ENCODE data around the gene FURIN. TPM values are rescaled to one million over a fixed set of nuclear protein-coding genes. Genes with fewer than 3 reads are reported as not detected.

The FURIN gene
- total and polyA plus RNA-seq, 9 of the 15 experiments (the other 6 are each of a cell fraction or from before 2014, with no cell fraction given), result 0.92 to 99.9 (median 34.8) TPM

DNA sequence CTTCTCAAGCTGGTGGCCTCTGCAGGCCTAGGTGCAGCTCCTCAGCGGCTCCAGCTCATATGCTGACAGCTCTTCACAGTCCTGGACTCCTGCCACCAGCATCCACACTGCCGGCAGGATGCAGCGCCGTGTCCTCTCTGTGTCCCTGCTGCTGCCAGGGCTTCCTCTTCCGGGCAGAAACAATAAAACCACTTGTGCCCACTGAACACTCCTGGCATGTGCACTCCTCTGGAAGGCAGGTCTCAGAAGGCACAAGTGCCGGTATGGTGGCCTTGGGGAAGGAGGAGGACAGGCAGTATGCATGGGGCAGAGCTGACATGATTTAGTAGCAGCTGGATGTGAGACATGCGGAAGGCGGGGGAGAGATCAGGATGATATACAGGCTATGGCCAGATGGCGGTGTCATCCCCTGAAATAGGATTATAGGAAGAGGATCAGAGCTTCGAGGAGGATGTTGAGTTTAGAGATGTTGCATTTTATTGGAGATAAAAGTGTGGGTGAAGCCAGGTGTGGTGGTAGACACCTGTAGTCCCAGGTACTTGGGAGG is 27.3 kb downstream of the FURIN start (continued):
- TF ChIP-seq, protein P1, sequence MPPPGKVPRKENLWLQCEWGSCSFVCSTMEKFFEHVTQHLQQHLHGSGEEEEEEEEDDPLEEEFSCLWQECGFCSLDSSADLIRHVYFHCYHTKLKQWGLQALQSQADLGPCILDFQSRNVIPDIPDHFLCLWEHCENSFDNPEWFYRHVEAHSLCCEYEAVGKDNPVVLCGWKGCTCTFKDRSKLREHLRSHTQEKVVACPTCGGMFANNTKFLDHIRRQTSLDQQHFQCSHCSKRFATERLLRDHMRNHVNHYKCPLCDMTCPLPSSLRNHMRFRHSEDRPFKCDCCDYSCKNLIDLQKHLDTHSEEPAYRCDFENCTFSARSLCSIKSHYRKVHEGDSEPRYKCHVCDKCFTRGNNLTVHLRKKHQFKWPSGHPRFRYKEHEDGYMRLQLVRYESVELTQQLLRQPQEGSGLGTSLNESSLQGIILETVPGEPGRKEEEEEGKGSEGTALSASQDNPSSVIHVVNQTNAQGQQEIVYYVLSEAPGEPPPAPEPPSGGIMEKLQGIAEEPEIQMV (tag; conservative IDR thresholded peaks at IDR 0.05; ENCODE audit: low read depth), result no peak
- TF ChIP-seq, protein P2, sequence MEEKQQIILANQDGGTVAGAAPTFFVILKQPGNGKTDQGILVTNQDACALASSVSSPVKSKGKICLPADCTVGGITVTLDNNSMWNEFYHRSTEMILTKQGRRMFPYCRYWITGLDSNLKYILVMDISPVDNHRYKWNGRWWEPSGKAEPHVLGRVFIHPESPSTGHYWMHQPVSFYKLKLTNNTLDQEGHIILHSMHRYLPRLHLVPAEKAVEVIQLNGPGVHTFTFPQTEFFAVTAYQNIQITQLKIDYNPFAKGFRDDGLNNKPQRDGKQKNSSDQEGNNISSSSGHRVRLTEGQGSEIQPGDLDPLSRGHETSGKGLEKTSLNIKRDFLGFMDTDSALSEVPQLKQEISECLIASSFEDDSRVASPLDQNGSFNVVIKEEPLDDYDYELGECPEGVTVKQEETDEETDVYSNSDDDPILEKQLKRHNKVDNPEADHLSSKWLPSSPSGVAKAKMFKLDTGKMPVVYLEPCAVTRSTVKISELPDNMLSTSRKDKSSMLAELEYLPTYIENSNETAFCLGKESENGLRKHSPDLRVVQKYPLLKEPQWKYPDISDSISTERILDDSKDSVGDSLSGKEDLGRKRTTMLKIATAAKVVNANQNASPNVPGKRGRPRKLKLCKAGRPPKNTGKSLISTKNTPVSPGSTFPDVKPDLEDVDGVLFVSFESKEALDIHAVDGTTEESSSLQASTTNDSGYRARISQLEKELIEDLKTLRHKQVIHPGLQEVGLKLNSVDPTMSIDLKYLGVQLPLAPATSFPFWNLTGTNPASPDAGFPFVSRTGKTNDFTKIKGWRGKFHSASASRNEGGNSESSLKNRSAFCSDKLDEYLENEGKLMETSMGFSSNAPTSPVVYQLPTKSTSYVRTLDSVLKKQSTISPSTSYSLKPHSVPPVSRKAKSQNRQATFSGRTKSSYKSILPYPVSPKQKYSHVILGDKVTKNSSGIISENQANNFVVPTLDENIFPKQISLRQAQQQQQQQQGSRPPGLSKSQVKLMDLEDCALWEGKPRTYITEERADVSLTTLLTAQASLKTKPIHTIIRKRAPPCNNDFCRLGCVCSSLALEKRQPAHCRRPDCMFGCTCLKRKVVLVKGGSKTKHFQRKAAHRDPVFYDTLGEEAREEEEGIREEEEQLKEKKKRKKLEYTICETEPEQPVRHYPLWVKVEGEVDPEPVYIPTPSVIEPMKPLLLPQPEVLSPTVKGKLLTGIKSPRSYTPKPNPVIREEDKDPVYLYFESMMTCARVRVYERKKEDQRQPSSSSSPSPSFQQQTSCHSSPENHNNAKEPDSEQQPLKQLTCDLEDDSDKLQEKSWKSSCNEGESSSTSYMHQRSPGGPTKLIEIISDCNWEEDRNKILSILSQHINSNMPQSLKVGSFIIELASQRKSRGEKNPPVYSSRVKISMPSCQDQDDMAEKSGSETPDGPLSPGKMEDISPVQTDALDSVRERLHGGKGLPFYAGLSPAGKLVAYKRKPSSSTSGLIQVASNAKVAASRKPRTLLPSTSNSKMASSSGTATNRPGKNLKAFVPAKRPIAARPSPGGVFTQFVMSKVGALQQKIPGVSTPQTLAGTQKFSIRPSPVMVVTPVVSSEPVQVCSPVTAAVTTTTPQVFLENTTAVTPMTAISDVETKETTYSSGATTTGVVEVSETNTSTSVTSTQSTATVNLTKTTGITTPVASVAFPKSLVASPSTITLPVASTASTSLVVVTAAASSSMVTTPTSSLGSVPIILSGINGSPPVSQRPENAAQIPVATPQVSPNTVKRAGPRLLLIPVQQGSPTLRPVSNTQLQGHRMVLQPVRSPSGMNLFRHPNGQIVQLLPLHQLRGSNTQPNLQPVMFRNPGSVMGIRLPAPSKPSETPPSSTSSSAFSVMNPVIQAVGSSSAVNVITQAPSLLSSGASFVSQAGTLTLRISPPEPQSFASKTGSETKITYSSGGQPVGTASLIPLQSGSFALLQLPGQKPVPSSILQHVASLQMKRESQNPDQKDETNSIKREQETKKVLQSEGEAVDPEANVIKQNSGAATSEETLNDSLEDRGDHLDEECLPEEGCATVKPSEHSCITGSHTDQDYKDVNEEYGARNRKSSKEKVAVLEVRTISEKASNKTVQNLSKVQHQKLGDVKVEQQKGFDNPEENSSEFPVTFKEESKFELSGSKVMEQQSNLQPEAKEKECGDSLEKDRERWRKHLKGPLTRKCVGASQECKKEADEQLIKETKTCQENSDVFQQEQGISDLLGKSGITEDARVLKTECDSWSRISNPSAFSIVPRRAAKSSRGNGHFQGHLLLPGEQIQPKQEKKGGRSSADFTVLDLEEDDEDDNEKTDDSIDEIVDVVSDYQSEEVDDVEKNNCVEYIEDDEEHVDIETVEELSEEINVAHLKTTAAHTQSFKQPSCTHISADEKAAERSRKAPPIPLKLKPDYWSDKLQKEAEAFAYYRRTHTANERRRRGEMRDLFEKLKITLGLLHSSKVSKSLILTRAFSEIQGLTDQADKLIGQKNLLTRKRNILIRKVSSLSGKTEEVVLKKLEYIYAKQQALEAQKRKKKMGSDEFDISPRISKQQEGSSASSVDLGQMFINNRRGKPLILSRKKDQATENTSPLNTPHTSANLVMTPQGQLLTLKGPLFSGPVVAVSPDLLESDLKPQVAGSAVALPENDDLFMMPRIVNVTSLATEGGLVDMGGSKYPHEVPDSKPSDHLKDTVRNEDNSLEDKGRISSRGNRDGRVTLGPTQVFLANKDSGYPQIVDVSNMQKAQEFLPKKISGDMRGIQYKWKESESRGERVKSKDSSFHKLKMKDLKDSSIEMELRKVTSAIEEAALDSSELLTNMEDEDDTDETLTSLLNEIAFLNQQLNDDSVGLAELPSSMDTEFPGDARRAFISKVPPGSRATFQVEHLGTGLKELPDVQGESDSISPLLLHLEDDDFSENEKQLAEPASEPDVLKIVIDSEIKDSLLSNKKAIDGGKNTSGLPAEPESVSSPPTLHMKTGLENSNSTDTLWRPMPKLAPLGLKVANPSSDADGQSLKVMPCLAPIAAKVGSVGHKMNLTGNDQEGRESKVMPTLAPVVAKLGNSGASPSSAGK (IDR thresholded peaks at IDR 0.05), result no peak; the same call in 1 of the 2 replicates
- TF ChIP-seq KHSRP (IDR thresholded peaks at IDR 0.05) (no peak), SIN3A (IDR thresholded peaks at IDR 0.05; ENCODE audit: borderline replicate concordance in 2 of 2, control insufficient read depth in 1 of 2, low read depth in 2 of 2, low read length in 2 of 2) (no peak), ZNF253 (CRISPR knock-in tag; conservative IDR thresholded peaks at IDR 0.05) (no peak), RBFOX2 (IDR thresholded peaks at IDR 0.05; ENCODE audit: low read depth, low read length) (no peak), BACH1 (tag; IDR thresholded peaks at IDR 0.05) (no peak), CXXC5 (CRISPR knock-in tag; IDR thresholded peaks at IDR 0.05) (peak; percentile 23; the same call in 1 of the 2 replicates), MAFF (IDR thresholded peaks at IDR 0.05; ENCODE audit: low read length) (0 out of 2 replicates have a peak, but pooled peaks have one; percentile 15), RBBP5 (IDR thresholded peaks at IDR 0.05; ENCODE audit: borderline replicate concordance, insufficient read depth, low read length, poor library complexity, severe bottlenecking) (no peak)
- TF ChIP-seq, protein P3, sequence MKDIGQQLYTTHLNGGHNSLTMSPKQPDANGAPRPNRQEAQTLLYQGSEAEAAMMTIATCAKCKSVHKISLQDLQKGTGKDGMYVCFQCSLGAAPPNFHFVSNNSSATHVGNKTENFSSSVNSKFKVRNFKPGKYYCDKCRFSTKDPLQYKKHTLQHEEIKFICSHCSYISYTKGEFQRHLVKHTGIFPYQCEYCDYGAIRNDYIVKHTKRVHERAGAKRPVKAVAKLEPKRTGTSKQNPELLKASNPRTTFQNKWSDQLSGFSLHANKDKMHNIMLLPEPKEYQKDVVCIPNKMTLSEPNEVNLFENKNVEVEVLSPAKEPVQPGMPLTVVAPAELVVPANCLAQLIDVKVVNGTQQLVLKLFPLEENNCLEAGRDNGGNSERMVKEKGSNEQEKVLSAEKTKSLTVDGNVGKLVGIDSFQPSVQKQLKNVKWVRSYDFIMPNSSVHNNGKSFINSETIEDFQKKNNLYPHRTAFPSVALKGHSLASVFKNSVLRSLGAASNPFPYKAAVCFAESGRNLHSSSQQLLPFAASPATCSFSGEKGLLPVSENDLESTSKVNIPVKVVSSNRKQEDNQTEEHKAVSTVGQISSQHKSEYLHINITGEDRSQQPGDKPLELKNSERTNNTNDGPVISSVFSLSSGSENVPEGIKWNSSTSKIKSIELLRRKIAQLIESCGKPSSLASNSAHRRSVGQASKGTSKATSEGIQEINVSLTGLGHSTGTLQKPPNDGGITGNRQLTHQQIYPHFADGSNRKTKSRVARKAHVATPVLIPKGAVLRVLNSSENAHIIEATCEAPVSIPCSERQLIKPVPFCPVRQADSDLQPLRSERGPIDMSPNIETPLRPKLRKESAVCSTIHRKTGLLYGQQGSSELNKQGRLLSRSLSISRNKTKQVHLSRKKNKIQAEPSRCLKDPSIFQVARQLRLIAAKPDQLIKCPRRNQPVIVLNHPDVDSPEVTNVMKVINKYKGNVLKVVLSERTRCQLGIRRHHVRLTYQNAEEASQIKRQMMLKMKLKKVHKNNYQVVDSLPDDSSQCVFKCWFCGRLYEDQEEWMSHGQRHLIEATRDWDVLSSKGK (CRISPR knock-in tag; IDR thresholded peaks at IDR 0.05), result no peak

All from K562 (cell line).